Keratinocyte (primary cell): ENCODE measurements around the gene SLC25A34. TPM values are rescaled to one million over a fixed set of nuclear protein-coding genes. Genes with fewer than 3 reads are reported as not detected.

Source experiments
- DNase-seq: peaks from one replicate; pipeline ENCODE4 v3.0.0-alpha.2; 2011; ENCODE audit warnings: low read depth, missing footprints, low spot score
- FAIRE-seq: peaks from 2 replicates; lab custom pipeline; 2011; peaks lifted over from hg19 to GRCh38; lab: Jason Lieb, UNC
- H2AFZ ChIP-seq: 2 replicates; pipeline ENCODE4 v1.6.0; 2012; ENCODE audit warnings: low read length, control low read depth, inconsistent platforms; ENCODE audit not compliant: control insufficient read depth
- H3K27ac ChIP-seq: 2 replicates; pipeline ENCODE4 v1.5.1; 2011; ENCODE audit warnings: low read length; ENCODE audit not compliant: control insufficient read depth, insufficient read depth
- H3K27me3 ChIP-seq: 3 replicates; pipeline ENCODE4 v1.6.0; 2011; ENCODE audit warnings: low read length; ENCODE audit not compliant: control insufficient read depth, insufficient read depth; ENCODE audit errors: extremely low read depth
- H3K36me3 ChIP-seq, 2 experiments: 2 replicates in 1 of 2; 3 replicates in 1 of 2; pipeline ENCODE4 v1.5.1; 2011; ENCODE audit warnings: low read length in 2 of 2, mild to moderate bottlenecking in 1 of 2; ENCODE audit not compliant: control insufficient read depth in 2 of 2, insufficient read depth in 2 of 2; ENCODE audit errors: extremely low read depth in 1 of 2
- H3K4me1 ChIP-seq: 3 replicates; pipeline ENCODE4 v1.5.1; 2011; ENCODE audit warnings: low read length; ENCODE audit not compliant: control insufficient read depth, insufficient read depth; ENCODE audit errors: extremely low read depth
- H3K4me2 ChIP-seq: 3 replicates; pipeline ENCODE4 v1.6.0; 2011; ENCODE audit warnings: low read depth, low read length; ENCODE audit not compliant: control insufficient read depth, insufficient read depth; ENCODE audit errors: extremely low read depth
- H3K4me3 ChIP-seq, 3 experiments: fragments of 200-600 bp in 1 of 3; sonication (generic) in 1 of 3; 2 replicates in 2 of 3; 3 replicates in 1 of 3; pipeline ENCODE4 v1.5.1; 2011 to 2016; ENCODE audit warnings: low read length in 3 of 3, mild to moderate bottlenecking in 3 of 3, control low read depth in 2 of 3, inconsistent platforms in 1 of 3, low read depth in 1 of 3, mixed read lengths in 1 of 3, mixed run types in 1 of 3, moderate library complexity in 1 of 3; ENCODE audit not compliant: control insufficient read depth in 2 of 3, insufficient read depth in 2 of 3; ENCODE audit errors: extremely low read depth in 1 of 3
- H3K79me2 ChIP-seq: 2 replicates; pipeline ENCODE4 v1.6.0; 2012; ENCODE audit warnings: low read length; ENCODE audit not compliant: control insufficient read depth, insufficient read depth
- H3K9ac ChIP-seq: 3 replicates; pipeline ENCODE4 v1.6.0; 2011; ENCODE audit warnings: low read length; ENCODE audit not compliant: control insufficient read depth, insufficient read depth; ENCODE audit errors: extremely low read depth
- H3K9me1 ChIP-seq: 3 replicates; pipeline ENCODE4 v1.6.0; 2011; ENCODE audit warnings: low read length; ENCODE audit not compliant: control insufficient read depth, insufficient read depth; ENCODE audit errors: extremely low read depth
- H3K9me3 ChIP-seq: 2 replicates; pipeline ENCODE4 v1.5.1; 2012; ENCODE audit warnings: low read depth, low read length; ENCODE audit not compliant: control insufficient read depth
- H4K20me1 ChIP-seq: 3 replicates; pipeline ENCODE4 v1.6.0; 2011; ENCODE audit warnings: low read length; ENCODE audit not compliant: control insufficient read depth, insufficient read depth; ENCODE audit errors: extremely low read depth
- EZH2 ChIP-seq: IDR thresholded peaks from one replicate; pipeline ENCODE4 v1.6.1; 2012; ENCODE audit warnings: inconsistent platforms, mild to moderate bottlenecking, low read length, moderate library complexity
- dilution Hi-C: fragments of 300-500 bp; cut with MboI; formaldehyde crosslinking; loops from one replicate; pipeline ENCODE4 v1.7.0; 2020; ENCODE audit warnings: low sequenced_read_pairs; ENCODE audit not compliant: extremely low pct_ligation_motif_present
- polyA plus RNA-seq, 5 experiments: library from polyadenylated mRNA; depleted of rRNA in 3 of 5; stranded (reverse) in 3 of 5; stranded (forward) in 1 of 5; unstranded in 1 of 5; fragments of >200 nt; gene quantifications; 1 replicate in 1 of 5; 2 replicates in 3 of 5; 3 replicates in 1 of 5; pipeline versions ENCODE4 v1.2.1 to v1.2.3, GENCODE V29; 2011 to 2012; ENCODE audit warnings: missing spikeins in 2 of 5, low read depth in 1 of 5, low replicate concordance in 1 of 5
- TF ChIP-seq, protein P1 (sequence below), 3 experiments: IDR thresholded peaks in 1 of 3; conservative IDR thresholded peaks in 1 of 3; optimal IDR thresholded peaks in 1 of 3; 2 replicates in 2 of 3; 3 replicates in 1 of 3; pipeline versions ENCODE3 to v1.5.1; 2011; ENCODE audit warnings: low read length in 3 of 3, mild to moderate bottlenecking in 3 of 3, moderate library complexity in 2 of 3, control low read depth in 1 of 3, inconsistent platforms in 1 of 3; ENCODE audit not compliant: insufficient read depth in 2 of 3; ENCODE audit errors: extremely low read depth in 1 of 3

The SLC25A34 gene
- polyA plus RNA-seq, 1 donor (not counting 4 experiments of a cell fraction or from before 2014, with no cell fraction given) = 0.46 TPM

DNA sequence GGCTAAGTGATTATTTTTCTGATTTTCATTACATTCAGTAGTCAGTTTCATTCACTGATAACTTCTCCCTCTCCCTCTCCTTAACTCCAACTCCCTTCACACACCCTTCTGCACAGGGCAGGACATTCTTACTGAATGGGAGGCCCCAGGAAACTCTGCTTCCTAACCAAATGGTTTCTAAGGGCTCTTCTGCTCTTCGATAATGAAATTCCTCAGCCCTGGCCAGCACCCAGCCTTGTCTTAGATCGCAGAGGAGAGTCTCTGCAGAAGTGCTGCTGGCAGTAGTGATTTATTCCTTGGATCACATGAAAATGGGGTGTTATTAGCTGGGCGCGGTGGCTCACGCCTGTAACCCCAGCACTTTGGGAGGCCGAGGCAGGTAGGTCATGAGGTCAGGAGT is 35.5 kb upstream of the SLC25A34 start:
- DNase-seq (no peak), FAIRE-seq (no peak)
- peaks cover 3% of the 10 kb centered on the region for H4K20me1 ChIP-seq
- no peak overlapping the region for H2AFZ ChIP-seq
- H3K79me2 ChIP-seq = peaks cover 63% of the 10 kb centered on the region
- H3K4me2 ChIP-seq = no peak overlapping the region
- peaks cover 7 to 8% of the 10 kb centered on the region in 2 experiments for H3K36me3 ChIP-seq
- H3K27ac ChIP-seq = no peak overlapping the region
- no peak overlapping the region for H3K9ac ChIP-seq
- peaks cover 2% of the 10 kb centered on the region for H3K9me1 ChIP-seq
- peaks cover 13% of the 10 kb centered on the region for H3K4me1 ChIP-seq
- no peaks in the 10 kb centered on the region for H3K27me3 ChIP-seq
- no peak overlapping the region for H3K4me3 ChIP-seq
- no peaks in the 10 kb centered on the region for H3K9me3 ChIP-seq
- dilution Hi-C loops = no loop called here
- TF ChIP-seq, protein P1, sequence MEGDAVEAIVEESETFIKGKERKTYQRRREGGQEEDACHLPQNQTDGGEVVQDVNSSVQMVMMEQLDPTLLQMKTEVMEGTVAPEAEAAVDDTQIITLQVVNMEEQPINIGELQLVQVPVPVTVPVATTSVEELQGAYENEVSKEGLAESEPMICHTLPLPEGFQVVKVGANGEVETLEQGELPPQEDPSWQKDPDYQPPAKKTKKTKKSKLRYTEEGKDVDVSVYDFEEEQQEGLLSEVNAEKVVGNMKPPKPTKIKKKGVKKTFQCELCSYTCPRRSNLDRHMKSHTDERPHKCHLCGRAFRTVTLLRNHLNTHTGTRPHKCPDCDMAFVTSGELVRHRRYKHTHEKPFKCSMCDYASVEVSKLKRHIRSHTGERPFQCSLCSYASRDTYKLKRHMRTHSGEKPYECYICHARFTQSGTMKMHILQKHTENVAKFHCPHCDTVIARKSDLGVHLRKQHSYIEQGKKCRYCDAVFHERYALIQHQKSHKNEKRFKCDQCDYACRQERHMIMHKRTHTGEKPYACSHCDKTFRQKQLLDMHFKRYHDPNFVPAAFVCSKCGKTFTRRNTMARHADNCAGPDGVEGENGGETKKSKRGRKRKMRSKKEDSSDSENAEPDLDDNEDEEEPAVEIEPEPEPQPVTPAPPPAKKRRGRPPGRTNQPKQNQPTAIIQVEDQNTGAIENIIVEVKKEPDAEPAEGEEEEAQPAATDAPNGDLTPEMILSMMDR (optimal IDR thresholded peaks at IDR 0.05 in 1 of 3, IDR thresholded peaks at IDR 0.05 in 1 of 3, conservative IDR thresholded peaks at IDR 0.05 in 1 of 3; ENCODE audit: extremely low read depth in 1 of 3, insufficient read depth in 2 of 3, low read length in 3 of 3) = no peak
- TF ChIP-seq EZH2 = no peak

- Histone ChIP-seq H3K9me1 (peaks cover 2% of the 10 kb centered on the region), H3K4me2 (no peak overlapping the region), H3K27ac (no peak overlapping the region), H3K79me2 (peaks cover 65% of the 10 kb centered on the region), H3K4me1 (peaks cover 13% of the 10 kb centered on the region), H2AFZ (no peak overlapping the region), H3K36me3 (peaks cover 7 to 10% of the 10 kb centered on the region in 2 experiments), H3K4me3 (no peak overlapping the region), H3K9me3 (no peaks in the 10 kb centered on the region), H3K27me3 (no peaks in the 10 kb centered on the region), H3K9ac (no peak overlapping the region), H4K20me1 (peaks cover 6% of the 10 kb centered on the region)
- dilution Hi-C loops = no loop called here
- TF ChIP-seq, protein P1 (optimal IDR thresholded peaks at IDR 0.05 in 1 of 3, IDR thresholded peaks at IDR 0.05 in 1 of 3, conservative IDR thresholded peaks at IDR 0.05 in 1 of 3; ENCODE audit: extremely low read depth in 1 of 3, insufficient read depth in 2 of 3, low read length in 3 of 3) = no peak
- TF ChIP-seq EZH2 = no peak
- FAIRE-seq (no peak), DNase-seq (no peak)
Measured at GRCh38 chr1:15701784-15702183, 34.3 kb upstream of the SLC25A34 start.
